Measurements from ENCODE around the gene MTG1. TPM values are rescaled to one million over a fixed set of nuclear protein-coding genes. Genes with fewer than 3 reads are reported as not detected.
"Not testable (repeated sequence)": the region's sequence is repeated elsewhere in the genome, so short reads cannot be mapped to it uniquely, and the experiment has no call there.

The MTG1 gene
- total RNA-seq, 1 experiment from 2014 or later, result 34.9 TPM

DNA sequence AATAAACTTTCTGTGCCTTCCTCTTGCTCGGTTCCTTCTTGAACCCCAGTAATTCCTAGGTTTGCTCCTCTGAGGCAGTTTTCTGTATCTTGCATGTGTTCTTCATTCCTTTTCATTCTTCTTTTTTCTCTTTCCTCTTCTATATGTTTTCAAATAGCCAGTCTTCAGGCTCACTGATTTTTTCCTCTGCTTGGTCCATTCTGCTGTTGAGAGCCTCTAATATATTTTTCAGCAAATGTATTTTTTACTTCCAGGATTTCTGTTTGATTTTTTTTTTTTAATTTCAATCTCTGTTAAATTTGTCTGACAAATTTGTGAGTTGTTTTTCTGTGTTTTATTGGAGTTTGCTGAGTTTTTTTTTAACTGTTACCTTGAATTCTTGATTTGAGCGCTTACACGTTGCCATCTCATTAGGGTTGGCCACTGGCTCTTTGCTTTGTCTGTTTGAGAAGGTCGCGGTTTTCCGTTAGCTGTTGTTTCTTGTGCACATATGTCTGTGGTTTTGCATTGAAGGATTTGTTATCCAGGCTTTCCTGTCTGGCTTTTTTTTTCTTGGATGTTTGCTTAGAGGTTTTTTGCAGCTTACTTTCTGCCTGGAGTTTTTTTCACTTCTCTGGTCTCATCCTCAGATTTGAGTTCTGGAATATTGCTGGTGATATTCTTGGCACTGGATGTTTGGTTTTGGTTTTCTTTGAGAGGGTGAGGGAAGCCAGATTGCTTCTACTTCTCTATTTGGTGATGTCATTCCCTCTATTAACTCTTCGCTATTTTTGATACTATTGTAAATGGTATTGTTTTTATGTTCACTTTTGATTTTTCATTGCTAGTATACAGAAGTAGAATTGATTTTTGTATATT, 17.8 kb downstream of the MTG1 start:
- DNase-seq (ENCODE audit: low read depth, low spot score), result no peak
- in situ Hi-C loops (cut with HindIII; ENCODE audit: low pct_unique_long_range_greater_than_20kb, low sequenced_read_pairs), result no loop called here

GRCh38 chr10:133412381-133412711, 18.4 kb downstream of the MTG1 start:
- in situ Hi-C loops (cut with HindIII; ENCODE audit: low pct_unique_long_range_greater_than_20kb, low sequenced_read_pairs), result no loop called here
- no peak for DNase-seq (ENCODE audit: low read depth, low spot score)

DNA sequence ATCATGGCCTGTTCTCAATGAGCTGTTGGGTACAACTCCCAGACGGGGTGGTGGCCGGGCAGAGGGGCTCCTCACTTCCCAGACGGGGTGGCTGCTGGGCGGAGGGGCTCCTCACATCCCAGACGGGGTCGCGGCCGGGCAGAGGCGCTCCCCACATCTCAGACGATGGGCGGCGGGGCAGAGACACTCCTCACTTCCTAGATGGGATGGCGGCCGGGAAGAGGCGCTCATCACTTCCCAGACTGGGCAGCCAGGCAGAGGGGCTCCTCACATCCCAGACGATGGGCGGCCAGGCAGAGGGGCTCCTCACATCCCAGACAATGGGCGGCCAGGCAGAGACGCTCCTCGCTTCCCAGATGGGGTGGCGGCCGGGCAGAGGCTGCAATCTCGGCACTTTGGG, 20.4 kb downstream of the MTG1 start:
- DNase-seq (ENCODE audit: low read depth, low spot score); in situ Hi-C loops (cut with HindIII; ENCODE audit: low pct_unique_long_range_greater_than_20kb, low sequenced_read_pairs): not testable (repeated sequence)

- in situ Hi-C loops (cut with HindIII; ENCODE audit: low pct_unique_long_range_greater_than_20kb, low sequenced_read_pairs), result no loop called here
- DNase-seq (ENCODE audit: low read depth, low spot score), result no peak
These were observed 21.8 kb downstream of the MTG1 start for GRCh38 chr10:133415752-133416151.

- DNase-seq (ENCODE audit: low read depth, low spot score), result no peak
- in situ Hi-C loops (cut with HindIII; ENCODE audit: low pct_unique_long_range_greater_than_20kb, low sequenced_read_pairs), result no loop called here
These were observed 24.5 kb downstream of the MTG1 start for GRCh38 chr10:133418289-133418993.

GRCh38 chr10:133419211-133419950, 25.4 kb downstream of the MTG1 start:
- DNase-seq (ENCODE audit: low read depth, low spot score), result no peak
- in situ Hi-C loops (cut with HindIII; ENCODE audit: low pct_unique_long_range_greater_than_20kb, low sequenced_read_pairs), result no loop called here

GRCh38 chr10:133420028-133420427, 26.1 kb downstream of the MTG1 start:
- in situ Hi-C loops (cut with HindIII; ENCODE audit: low pct_unique_long_range_greater_than_20kb, low sequenced_read_pairs), result no loop called here
- DNase-seq (ENCODE audit: low read depth, low spot score), result no peak

DNA sequence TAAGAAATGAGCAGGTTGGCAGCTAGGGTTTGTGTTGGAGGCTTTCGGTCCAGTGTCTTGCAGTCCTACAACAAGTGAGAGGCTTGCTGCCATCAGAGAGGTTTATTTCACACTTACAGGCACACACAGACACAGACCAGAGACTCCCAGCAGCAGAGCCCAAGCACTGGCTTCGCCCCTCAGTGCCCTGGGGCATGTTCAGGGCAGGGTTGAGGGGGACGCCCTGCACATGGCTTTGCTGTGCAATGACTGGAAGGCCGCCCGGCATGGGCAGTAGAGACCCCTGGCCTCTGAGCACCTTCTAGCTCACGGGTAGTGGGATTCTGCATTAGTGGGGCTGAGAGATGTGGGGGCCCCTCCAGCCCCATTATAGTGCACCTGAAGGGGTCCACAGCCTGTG, 26.6 kb downstream of the MTG1 start:
- no peak for DNase-seq (ENCODE audit: low read depth, low spot score)
- in situ Hi-C loops (cut with HindIII; ENCODE audit: low pct_unique_long_range_greater_than_20kb, low sequenced_read_pairs), result no loop called here

DNA sequence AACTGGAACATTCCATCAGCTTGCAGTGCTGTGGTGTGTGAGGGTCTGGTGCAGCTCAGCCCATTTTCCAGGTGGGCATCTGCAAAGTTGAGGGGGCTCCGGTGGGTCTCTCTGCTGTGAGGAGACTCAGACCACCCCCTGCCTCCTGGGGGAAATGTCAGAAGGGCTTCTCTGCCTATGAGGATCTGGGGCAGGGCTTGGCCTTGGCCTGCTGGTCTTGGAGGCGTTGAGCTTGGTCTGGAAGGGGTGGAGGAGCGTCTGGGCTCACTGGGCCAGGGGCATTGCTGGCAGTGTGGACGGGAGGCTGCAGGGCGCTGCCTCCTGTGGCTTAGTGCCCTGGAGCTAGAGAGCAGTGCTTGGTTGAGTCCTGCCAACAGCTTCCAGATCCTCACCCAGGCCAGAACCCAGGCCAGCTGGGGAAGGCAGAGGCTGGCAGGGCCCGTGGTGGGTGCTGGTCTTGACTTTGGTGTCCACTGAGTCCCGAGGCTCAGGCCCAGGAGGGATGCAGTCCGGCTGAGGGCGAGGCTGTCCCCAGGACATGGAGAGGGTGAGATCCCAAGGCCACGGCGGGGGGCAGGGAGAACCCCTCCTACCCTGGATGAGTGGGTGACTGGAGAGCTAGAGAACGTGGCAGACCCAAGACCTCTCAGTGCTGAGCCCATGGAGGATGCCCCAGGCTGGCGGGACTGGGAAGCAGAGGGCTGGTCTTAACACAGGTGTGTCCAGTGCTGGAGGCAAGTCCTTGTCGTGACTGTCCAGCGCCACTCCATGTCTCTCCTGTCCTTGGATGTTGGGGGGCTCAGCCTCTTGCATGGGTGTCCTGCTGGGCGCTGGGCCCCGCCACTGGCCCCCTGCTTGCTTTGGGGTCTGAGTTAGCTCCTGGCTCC, 27.6 kb downstream of the MTG1 start:
- in situ Hi-C loops (cut with HindIII; ENCODE audit: low pct_unique_long_range_greater_than_20kb, low sequenced_read_pairs), result no loop called here
- DNase-seq (ENCODE audit: low read depth, low spot score), result no peak

DNA sequence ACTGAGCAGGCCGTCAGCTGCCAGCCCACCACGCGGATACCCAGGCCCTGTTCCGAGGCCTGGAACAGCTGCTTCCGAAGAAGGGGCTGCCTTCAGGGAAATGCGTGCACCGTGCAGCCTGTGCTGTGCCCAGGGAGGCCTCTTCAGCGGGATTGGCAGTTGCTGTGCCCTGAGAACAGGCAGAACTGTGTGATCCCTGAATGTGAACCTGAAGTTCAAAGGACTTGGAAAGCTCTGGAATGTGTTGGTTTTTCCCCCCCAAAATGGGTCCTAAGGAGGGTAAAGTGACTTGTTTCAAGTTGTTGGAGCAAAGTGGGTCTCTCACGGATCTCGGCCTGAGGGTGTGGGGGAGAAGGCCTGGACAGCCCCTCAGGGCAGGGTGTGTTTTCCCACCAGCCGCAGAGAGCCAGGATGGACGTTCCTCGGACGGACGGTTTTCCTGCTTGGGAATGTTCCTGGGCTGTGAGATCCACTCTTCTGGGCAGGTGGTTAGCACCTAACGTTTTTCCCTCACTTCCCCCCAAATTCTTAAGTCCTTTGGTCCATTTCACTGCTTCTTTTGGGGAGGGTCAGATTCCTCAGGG, 28.4 kb downstream of the MTG1 start:
- in situ Hi-C loops (cut with HindIII; ENCODE audit: low pct_unique_long_range_greater_than_20kb, low sequenced_read_pairs), result no loop called here
- DNase-seq (ENCODE audit: low read depth, low spot score), result no peak

- no peak for DNase-seq (ENCODE audit: low read depth, low spot score)
- in situ Hi-C loops (cut with HindIII; ENCODE audit: low pct_unique_long_range_greater_than_20kb, low sequenced_read_pairs), result no loop called here
These were observed 29.1 kb downstream of the MTG1 start for GRCh38 chr10:133422807-133423771.

DNA sequence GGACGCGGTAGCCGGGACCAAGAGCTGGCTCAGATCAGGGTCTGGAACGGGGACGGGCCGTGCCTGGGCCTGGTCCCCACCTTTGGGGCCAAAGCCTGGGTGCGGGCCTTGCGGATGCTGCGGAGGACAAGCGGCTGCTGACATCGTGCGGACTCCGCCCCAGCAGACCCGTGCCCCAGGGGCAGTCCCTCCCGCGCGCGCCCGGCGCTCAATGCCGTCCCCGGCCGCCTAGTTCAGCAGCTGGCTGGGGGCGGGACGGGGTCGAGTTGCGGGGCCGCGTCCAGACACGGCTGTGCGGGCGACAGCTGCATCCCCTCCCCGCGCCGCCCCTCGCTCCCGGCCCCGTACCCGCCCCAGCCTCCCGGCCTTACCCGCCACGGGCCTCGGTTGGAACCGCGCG, 30.1 kb downstream of the MTG1 start:
- DNase-seq (ENCODE audit: low read depth, low spot score); in situ Hi-C loops (cut with HindIII; ENCODE audit: low pct_unique_long_range_greater_than_20kb, low sequenced_read_pairs): not testable (repeated sequence)

DNA sequence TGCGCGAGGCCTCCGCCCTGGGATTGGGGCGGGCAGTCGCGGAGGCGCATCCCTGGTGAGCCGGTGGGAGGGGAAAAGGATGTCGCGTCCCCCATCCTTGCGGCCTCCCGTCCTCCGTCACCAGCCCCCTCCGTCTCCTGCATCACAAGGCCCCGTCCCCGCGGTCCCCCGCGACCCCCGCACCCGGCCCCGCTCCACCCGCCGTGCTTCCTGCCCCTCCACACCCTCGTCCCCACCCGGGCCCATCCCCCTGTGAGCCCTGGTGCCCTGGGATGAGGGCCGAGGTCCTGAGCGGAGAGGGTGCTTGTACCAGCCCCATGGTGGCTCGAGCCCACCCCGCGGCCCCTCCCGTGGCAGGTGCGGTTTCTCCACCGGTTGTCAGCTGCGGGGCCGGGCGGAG, 30.6 kb downstream of the MTG1 start, which contains the start of gene SPRN:
TSS of gene SPRN (minus strand) at position 25 of the 400 bp plus-strand sequence. CDS start 944 bp downstream, outside the sequence.
- in situ Hi-C loops (cut with HindIII; ENCODE audit: low pct_unique_long_range_greater_than_20kb, low sequenced_read_pairs); DNase-seq (ENCODE audit: low read depth, low spot score): not testable (repeated sequence)

- in situ Hi-C loops (cut with HindIII; ENCODE audit: low pct_unique_long_range_greater_than_20kb, low sequenced_read_pairs); DNase-seq (ENCODE audit: low read depth, low spot score): not testable (repeated sequence)
These were observed 35.6 kb downstream of the MTG1 start for GRCh38 chr10:133429571-133429970.

DNA sequence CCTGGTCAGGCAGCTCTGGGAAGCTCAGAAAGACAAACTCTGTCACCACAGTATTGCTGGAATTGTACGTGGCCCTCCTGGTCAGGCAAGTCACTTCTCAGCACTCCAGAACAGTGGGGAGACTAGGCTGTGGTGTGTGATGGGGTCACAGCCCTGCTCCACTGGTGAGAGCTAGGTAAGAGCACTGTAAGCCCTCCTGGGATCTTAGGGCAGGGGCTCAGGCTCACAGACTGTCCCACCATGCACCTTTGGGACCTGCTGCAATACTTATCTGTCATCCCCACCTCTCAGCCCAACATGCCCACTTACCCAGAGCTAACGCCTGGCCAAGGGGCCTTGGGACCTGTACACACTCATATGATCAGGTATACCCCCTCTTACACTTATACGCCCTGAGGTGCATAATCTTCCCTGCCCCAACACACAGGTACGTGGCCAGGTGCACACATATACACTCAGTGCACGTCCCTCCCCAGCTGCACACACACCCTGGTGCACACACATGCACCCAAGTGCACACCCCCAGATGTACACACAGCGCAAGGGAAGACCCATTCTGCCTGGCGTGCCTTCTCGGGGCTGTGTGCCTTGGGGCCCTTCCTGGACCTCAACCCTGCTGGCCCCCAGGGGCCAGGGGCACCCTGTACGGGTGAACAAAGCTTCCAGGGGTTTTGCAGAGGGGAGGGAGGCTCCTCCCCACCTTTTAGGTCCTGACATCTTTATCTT, 38.1 kb downstream of the MTG1 start:
- in situ Hi-C loops (cut with HindIII; ENCODE audit: low pct_unique_long_range_greater_than_20kb, low sequenced_read_pairs), result not testable (repeated sequence)

More for the DNA sequence above, 38.1 kb downstream of the MTG1 start:
- not testable (repeated sequence) for DNase-seq (ENCODE audit: low read depth, low spot score)

Data from SK-MEL-5 (cell line).